SH-SY5Y (cell line): ENCODE results near the gene NR4A1.

Experiments used
- GATA2 ChIP-seq: IDR thresholded peaks from 2 replicates; pipeline ENCODE4 v1.6.1; 2011; ENCODE audit warnings: mild to moderate bottlenecking, low read depth, low read length
- GATA3 ChIP-seq: IDR thresholded peaks from 2 replicates; pipeline ENCODE4 v1.6.1; 2011; ENCODE audit warnings: low read depth, mild to moderate bottlenecking, low read length, moderate library complexity

Gene NR4A1

DNA sequence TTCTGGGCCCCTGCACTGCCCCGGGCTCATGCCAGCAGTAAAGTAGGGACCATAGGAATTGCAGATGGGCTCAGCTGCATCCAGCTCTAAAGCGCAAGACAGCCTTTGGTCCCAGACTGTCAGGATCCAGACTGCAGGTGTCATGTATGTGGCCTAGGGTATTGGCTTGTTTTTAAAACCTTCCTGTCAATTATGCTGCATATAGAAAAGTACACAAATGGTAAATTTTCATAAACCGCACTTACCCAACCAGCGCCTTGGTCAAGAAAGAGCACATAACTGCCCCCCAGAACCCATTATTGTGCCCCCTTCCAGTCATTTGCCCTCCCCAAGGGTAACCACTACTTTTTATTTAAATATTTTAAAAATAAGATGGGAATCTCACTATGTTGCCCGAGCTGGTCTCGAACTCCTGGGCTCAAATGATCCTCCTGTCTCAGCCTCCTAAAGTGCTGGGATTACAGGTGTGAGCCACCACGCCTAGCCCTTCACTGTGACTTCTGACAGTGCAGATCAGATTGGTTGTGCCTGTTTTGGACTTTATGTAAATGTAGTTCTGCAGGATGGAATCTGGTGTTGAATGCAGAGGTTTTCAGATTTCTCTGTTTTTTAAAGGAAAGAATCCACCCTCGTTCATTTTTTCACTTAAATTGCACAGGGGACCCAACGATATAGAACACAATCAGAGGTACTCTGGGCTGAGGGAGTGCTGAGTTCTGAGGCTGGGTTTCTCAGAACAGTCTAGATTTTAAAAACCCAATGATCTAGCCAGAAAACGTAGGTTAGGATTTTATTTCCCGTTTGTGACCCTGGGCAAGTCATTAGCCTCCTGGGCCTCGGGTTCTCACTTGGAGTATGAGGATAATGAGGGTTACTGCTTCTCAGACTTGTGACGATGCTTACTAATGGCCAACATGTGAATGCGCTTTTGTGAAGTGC lies 6.7 kb downstream of the NR4A1 start:
- TF ChIP-seq GATA2 (no peak), GATA3 (no peak)

DNA sequence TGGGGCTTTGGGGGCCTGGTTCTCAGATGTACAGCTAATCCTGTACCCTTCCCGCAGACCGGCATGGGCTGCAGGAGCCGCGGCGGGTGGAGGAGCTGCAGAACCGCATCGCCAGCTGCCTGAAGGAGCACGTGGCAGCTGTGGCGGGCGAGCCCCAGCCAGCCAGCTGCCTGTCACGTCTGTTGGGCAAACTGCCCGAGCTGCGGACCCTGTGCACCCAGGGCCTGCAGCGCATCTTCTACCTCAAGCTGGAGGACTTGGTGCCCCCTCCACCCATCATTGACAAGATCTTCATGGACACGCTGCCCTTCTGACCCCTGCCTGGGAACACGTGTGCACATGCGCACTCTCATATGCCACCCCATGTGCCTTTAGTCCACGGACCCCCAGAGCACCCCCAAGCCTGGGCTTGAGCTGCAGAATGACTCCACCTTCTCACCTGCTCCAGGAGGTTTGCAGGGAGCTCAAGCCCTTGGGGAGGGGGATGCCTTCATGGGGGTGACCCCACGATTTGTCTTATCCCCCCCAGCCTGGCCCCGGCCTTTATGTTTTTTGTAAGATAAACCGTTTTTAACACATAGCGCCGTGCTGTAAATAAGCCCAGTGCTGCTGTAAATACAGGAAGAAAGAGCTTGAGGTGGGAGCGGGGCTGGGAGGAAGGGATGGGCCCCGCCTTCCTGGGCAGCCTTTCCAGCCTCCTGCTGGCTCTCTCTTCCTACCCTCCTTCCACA lies 7.6 kb downstream of the NR4A1 start:
- TF ChIP-seq GATA2 (no peak), GATA3 (no peak)

- TF ChIP-seq GATA2 = no peak
- no peak for TF ChIP-seq GATA3
These were observed 8.6 kb downstream of the NR4A1 start for GRCh38 chr12:52059582-52060497.

DNA sequence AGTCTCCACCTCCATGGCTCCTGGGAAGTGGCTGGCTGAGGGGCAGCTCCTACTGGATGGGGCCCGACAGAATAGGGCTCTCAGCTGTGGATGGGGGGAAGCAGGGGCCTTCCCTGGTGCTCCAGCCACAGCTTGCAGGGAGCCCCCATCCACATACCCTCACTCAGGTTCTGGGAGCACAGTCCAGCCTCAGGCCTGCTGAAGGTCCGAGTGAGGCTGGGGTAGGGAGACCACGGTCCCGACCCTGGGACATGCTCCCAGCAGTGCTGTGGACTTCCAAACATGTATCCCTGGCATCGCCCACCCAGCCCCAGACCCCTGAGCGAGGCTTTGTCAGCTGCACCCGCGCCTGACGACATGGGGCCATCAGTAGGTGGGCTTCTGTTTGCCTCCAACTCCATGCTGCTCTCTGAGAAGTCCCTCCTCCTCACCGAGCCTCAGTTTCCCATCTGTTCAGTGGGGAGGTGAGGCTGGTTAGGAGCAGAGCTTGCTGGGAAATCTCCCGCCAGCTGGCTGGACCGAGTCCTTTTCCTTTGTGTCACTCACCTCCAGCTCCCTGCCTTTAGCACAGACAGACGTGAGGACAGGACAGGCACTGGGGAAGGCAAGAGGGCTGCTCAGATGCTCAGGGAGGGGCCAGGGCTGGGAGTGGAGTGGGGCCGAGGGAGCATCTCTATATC lies 9.4 kb downstream of the NR4A1 start:
- TF ChIP-seq GATA3 (no peak), GATA2 (no peak)

DNA sequence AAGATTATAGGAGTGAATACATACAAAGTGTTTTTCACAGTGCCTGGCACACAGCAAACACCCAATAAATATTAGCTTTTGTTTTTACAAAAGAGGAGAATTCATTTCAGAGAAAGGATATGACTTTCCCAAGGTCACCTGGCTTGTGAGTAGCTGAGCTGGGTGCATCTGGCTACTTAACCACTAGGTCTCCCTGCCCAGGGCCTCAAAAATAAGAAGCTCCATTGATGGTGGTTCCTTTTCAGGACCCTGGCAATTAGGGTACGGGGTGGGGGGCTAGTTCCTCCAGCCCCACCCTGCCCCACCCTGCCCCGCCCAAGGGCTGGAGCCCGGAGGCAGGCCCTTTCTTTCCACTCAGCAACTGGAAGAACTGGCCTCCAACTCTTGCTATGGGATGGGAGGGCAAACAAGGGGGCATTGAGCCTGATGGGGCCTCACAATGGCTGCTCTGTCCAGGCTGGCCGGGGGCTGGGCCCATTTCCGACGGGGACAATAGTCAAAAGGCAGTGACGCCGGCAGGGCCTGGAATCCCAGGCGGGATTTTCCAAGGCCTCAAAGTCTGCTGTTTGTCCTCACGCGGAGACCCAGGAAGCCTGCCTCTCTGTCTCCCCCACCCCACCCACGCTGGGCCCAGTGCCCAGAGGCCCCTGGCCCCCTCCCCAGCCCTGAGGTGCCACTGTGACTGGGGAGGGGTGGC lies 10.4 kb downstream of the NR4A1 start:
- TF ChIP-seq GATA2 (no peak), GATA3 (no peak)

- TF ChIP-seq GATA3 = no peak
- no peak for TF ChIP-seq GATA2
These were observed 11.2 kb downstream of the NR4A1 start for GRCh38 chr12:52062167-52063081.

- TF ChIP-seq GATA2 = no peak
- TF ChIP-seq GATA3 = no peak
These were observed 12.1 kb downstream of the NR4A1 start for GRCh38 chr12:52063082-52063924.

DNA sequence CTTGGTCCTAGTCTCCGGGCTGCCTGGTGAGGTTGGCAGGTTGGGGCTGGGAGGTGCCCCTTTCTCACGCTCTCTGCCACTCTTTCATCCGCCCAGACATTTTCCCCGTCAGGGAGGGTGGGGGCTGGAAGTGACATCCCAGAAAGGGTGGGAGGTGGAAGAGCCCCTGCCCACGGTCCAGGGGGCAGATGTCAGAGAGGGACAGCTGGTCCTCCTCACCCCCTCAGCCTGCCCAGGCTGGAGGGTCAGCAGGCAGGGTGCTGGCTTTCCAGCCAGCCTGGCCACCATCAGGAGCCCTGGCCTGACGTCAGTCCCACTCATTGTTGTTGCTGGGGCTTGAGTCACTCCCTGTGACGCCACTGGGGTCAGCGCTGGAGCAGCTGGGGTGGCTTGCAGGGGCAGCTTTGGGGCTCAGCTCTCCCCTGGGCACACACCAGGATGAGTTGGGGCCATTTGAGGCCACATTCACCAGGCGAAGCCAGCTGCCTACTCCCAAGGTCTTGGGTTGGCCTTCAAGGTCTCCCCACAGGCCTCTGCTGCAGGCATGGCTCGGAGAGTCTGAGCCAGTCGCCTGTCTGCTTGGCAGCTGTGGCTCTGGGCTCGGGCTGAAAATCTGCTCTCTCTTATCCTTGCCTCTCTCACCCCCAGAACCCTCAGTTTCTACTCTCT lies 12.9 kb downstream of the NR4A1 start:
- TF ChIP-seq GATA3 = no peak
- TF ChIP-seq GATA2 = no peak

GRCh38 chr12:52066346-52067080 lies 15.3 kb downstream of the NR4A1 start:
- TF ChIP-seq GATA2 (no peak), GATA3 (no peak)

GRCh38 chr12:52067081-52067374 lies 15.8 kb downstream of the NR4A1 start:
- TF ChIP-seq GATA3 (no peak), GATA2 (no peak)
